Prostate gland (tissue), 2 donors: ENCODE results near the gene TOMM40L.

ENCODE experiments used
- POLR2AphosphoS5 ChIP-seq: sonication (generic); formaldehyde crosslinking; IDR thresholded peaks from one replicate; pipeline ENCODE4 v1.6.1; 2017; ENCODE audit warnings: antibody characterized with exemption
- TF ChIP-seq, protein P1 (sequence below), 4 experiments: fragments of 200-600 bp in 2 of 4; fragments of 450-650 bp in 2 of 4; sonication (generic) in 2 of 4; IDR thresholded peaks; 1 replicate in 3 of 4; 2 replicates in 1 of 4; pipeline ENCODE4 v1.5.1; 2016 to 2019; ENCODE audit warnings: antibody characterized with exemption in 4 of 4, mild to moderate bottlenecking in 2 of 4, moderate library complexity in 2 of 4

- TF ChIP-seq, protein P1, sequence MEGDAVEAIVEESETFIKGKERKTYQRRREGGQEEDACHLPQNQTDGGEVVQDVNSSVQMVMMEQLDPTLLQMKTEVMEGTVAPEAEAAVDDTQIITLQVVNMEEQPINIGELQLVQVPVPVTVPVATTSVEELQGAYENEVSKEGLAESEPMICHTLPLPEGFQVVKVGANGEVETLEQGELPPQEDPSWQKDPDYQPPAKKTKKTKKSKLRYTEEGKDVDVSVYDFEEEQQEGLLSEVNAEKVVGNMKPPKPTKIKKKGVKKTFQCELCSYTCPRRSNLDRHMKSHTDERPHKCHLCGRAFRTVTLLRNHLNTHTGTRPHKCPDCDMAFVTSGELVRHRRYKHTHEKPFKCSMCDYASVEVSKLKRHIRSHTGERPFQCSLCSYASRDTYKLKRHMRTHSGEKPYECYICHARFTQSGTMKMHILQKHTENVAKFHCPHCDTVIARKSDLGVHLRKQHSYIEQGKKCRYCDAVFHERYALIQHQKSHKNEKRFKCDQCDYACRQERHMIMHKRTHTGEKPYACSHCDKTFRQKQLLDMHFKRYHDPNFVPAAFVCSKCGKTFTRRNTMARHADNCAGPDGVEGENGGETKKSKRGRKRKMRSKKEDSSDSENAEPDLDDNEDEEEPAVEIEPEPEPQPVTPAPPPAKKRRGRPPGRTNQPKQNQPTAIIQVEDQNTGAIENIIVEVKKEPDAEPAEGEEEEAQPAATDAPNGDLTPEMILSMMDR (IDR thresholded peaks at IDR 0.05): peak; percentile 63 to 91 (median 76)
- TF ChIP-seq POLR2AphosphoS5: peak; percentile 33
Measured at GRCh38 chr1:161209790-161210409, 16.0 kb upstream of the TOMM40L start.
